SK-N-DZ (cell line): ENCODE data around the gene MAP2K6.
A peak's percentile ranks its signal among the peaks of the same experiment; 100 is the strongest.

ENCODE experiments used
- DNase-seq: peaks from one replicate; pipeline ENCODE4 v3.0.0-alpha.2; 2015; ENCODE audit warnings: low spot score

Gene MAP2K6

DNA sequence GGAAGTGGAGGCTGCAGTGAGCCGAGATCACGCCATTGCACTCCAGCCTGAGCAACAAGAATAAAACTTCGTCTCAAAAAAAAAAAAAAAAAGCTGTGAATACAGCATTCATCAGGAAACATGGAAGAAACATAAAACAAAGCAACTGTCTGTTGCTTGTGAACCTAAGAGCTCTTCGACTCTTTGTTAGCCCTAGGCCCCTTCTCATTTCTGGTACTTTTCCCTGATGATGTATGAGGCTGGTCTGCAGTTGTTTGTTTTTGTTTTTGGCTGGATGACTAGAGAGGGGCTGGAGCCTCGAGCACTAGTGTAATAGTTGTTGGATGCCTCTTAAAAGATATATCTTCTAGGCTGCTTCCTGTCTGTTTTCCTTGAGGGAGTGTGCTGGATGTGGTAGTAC is 113.5 kb downstream of the MAP2K6 start:
- DNase-seq = no peak

DNA sequence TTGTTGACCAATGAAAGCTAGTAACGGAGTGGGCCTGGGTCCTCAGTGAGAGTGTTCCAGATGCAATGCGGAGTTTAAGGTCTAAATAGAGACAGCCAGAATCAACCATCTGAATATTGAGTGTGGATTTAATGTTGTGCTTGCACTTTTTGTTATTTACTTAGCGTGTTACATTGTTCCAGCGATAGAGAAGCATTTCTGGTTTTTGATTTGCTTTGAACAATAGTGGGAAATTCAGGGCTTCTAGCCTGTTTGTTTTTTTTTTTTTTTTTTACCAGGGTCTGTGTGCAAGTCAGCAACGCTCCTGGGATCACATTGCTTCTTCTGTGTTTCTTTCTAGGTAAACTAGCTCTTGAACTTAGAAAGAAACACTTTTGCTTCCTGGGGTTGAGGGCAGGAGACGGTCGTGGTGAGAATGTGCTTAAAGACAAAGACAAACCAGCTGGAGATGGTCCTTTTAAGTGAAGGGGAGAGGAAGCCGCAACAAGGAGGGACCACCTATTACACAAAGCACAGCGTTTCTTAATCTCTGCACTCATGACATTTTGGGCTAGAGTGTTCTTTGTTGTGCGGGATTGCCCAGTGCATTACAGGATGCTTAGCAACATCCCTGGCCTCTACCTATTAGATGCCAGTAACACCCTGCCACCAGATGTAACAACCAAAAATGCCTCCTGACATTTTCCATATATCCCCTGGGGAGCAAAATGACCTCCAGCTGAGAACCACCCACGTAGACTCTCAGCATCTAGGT is 119.2 kb downstream of the MAP2K6 start:
- DNase-seq = no peak

DNA sequence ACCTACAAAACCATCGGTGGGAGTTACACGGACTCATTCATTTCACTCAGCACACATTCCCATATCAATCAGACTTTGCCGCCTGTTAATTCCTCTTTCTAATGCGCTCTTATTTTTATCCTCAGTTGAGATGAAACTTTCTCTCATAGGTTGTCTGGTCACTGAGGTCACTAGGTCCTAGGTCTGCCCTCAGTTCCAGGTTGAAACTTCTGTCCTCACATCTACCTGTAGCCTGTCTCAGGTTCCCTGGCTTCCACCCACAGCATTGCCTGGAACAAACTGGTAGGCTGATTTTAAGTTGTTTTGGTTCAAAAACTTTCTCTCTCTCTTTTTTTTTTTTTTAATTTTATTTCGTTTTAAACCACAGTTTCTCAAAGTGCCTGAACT is 119.7 kb downstream of the MAP2K6 start:
- no peak for DNase-seq

DNA sequence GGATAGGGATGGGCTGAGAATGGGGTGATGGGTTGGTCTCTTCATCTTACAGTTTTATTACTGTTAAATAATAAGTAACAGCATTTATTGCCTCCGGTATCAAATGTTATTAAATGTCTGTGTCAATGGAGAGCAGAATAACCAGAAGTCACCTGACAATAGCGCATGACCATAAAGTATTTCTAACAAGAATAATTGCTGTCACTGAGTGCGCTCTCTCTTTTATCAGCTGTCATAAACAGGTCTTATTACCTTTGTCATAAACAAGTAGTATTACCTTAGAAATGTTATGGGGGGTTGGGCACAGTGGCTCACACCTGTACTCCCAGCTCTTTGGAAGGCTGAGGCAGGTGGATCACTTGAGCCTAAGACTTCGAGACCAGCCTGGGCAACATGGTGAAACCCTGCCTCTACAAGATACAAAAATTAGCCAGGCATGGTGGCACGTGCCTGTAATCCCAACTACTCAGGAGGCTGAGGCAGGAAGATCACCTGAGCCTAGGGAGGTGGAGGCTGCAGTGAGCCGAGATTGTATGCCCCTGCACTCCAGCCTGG is 120.6 kb downstream of the MAP2K6 start:
- no peak for DNase-seq

DNA sequence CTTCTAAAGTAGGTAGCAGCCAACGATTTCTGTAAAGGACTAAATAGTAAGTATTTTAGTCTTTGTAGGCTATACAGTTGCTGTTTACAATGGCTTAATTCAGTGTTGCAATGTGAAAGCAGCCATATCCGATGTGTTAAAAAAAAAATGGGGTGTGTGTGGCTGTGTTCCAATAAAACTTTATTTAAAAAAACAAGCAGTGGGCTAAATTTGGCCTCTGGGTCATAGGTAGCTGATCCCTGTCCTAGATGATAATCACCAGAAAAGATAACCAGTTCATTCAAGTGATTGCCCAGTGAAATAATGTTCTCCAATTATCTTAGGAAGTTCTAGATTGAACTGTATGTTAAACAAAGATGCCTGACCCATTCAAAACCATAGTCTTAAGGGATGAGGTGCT is 124.3 kb downstream of the MAP2K6 start:
- no peak for DNase-seq

DNA sequence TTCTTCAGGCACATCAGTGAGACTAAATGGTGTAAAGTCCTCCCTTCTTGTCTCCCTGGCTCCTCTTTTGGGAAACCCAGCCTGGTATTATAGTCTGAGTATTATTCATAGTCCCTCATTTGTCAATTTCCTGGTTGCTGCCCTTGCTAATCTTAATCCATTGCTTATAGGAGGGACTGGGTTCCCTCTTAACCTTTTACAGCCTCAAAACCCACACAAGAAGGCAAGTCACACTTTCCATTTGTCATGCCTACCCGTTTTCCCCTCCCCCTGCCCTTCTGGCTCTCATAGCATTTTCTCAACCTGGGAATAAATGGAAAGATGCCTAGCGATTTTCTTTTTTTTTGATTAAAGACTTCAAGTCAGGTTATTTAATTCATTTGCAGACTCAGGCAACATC is 124.8 kb downstream of the MAP2K6 start:
- no peak for DNase-seq

DNA sequence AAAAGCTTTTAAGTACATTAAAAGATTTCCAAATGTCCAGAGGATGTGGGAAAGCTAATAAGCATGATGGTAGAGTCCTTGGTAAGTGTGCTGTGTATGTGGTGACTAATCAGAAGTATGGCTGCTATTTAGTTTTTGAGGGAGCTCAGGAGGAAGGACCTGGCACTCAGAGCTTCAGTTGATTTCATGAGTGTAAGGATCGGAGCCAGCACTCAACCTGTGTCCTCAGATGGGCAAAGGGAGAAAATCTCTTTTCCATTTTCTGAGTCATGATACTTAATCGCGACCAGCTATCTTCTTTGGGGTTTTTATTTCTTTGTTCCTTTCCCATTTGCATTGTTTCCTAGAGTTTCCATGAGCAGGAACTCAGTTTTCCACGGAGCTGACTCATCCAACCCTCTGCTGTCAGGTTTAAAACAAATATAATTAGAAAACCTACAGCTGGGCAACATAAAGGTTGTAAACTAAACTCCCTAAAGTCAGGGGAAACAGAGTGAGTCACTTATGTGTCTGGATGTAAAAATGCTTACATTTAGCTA is 125.4 kb downstream of the MAP2K6 start:
- no peak for DNase-seq

DNA sequence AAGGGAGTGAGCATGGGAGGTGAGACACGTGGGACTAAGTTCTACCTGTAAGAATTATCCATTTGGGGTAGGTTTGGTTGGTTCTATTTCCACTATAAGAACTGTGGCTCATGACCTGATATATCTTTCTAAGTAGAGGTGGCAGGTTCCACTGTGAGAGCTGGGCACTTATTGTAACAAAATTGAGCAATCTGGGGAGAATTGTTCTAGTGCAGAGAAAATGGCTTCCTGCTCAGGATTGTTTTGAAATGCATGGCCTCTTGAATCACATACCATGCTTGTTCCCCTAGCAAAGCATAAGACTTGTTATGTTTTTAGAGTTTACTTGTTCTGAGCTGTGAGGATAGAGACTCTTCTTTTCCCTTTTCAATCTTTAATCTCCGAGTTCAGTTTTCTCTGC is 125.9 kb downstream of the MAP2K6 start:
- no peak for DNase-seq

DNA sequence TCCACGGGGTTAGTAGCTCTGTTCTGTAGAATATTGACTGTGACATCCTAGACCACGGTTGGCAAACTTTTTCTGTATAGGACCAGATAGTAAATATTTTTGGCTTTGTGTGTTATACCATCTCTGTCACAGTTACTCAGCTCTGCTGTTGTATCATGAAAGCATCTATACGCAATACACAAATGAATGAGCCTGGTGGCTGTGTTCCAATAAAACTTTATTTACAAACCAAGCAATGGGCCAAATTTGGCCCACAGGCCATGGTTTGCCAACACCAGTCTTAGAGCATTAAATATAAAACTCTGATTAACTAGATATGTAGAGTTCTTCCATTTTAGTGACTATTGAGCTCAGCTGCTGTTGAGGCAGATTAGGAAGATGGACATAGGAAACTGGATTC is 132.7 kb downstream of the MAP2K6 start:
- DNase-seq = no peak

DNA sequence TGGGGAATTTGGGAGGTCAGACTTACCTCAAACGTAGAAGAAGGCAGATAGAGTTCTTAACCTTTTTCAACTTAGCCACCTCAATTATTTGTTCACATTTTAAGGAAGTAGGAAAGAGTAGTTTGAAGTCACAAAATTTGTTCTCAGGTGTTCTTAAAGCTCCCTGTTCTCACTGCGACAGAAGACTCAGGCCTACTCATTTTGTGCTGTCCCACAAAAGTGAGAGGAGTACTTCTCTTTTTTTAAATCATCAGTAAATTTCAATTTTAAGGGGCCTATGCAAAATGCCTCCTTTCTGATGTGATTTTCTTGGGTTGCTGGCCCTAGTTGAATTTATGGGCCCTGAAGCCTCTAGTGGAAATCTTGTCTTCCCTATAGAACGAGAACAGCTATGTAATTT is 133.4 kb downstream of the MAP2K6 start:
- DNase-seq = no peak

DNA sequence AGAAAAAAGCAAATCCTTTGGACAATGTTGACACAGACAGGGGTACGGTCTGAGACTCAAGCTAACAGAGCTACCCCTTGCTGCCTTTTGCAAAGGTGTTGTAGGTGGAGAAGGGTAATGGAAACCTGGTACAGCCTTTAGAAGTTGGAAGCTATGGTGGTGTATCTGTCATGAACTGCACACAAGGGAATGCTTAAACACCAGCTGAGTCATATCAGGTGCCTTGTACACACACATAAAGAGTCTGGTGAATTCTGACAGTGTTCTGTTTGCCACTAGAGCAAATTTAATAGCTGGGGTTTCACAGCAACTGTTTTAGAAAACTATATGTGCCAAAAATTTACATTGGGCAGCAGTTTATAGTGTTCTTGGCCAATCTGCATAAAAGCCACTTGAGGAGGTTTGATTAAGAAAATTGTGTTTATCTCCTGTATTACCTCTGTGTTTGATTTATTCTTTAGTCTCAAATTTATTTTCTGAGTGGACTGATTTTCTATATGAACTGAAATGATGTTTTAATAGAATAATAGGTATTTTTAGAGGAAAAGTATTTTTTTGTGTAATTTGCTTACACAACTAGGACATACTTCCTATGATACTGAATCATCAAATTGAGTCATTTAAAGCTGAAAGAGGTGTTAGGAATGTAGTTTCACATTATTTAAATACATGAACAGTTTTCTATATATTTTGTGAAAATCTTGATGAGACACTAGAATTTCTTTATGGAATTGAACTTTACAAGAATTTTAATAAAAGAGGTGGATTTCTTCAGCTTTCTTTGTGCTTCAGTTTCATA is 136.9 kb downstream of the MAP2K6 start:
- no peak for DNase-seq

DNA sequence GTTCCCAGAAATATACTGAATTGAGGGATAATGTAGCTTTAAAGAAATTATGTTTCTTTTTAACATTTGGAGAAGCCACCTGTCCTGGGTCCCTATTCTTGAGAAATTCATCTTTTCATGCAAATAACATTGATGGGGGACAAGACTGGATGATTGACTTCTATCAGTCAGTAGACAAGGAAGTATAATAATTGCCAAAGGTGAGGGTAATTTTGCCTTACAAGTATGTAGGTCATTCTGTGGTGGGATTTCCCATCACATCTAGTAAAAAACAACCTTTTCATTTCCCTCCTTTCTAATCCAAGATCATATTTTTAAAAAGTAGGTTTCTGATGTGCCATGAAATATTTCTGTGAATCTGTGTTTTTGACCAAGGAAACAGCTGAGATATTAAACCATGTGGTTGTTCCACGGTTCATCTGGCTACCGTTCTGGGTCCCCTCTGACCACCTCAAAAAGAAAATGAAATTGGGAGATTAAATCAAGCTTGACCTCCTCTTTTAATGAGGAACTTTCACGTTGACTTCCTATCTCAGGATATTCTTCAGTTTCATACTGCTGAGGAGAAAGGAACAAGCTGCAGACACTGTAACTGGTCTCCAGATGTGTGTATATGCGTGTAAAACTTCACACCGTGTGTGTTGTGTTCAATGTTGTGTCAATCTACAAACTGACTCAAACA is 138.6 kb downstream of the MAP2K6 start:
- DNase-seq = no peak

DNA sequence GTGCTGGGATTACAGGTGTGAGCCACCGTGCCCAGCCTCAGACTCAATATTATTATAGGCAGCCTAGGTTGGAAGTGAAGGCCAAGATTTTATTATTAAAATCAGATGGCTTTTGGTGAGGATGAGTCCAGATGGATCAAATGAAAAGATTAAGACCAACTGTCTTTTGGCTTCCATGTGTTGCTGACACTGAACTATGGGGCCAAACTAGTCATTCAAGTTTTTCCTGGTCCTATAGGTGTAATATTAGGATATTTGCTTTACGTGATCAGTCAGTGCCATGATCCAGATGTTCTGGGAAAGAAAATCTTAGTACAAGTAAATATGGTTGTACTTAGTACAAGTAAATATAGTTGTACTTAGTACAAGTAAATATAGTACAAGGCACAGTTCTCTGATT is 140.6 kb downstream of the MAP2K6 start:
- DNase-seq = no peak

DNA sequence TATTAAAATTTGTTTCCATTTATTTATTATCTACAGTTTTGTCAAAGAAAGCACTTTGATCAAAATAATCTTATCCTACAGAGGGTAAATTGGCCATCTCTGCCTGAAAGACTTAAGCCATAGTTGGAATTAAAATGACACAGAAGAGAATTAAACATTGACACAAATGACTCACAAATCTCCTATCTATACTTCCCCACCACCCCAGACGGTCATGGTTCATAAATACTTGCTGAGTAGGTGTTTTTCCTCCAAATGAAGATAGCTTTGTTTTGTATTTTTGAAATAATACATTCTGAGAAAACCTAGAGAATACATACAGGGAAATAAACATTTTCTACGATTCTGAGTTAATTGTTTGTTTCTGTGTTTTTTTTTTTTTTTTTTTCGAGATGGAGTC is 142.8 kb downstream of the MAP2K6 start:
- DNase-seq = no peak

DNA sequence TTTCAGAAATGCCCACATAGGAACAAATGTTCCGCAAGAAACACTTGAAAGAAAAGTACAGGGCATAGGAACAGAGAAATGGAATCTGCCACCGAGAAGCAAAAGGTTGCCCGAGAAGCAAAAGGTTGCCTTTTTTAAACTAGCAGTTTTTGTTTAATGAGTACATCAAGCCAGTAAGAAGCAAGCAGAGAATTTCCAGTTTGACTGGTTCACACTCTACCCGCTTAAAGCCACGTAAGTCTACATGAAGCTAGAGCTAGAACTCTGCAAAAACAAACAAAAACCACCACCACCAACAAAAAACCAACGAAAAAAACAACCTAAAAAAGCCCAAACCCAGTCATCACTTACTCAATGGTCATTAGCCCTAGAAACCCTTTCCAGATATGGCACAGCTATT is 144.3 kb downstream of the MAP2K6 start:
- DNase-seq = no peak

DNA sequence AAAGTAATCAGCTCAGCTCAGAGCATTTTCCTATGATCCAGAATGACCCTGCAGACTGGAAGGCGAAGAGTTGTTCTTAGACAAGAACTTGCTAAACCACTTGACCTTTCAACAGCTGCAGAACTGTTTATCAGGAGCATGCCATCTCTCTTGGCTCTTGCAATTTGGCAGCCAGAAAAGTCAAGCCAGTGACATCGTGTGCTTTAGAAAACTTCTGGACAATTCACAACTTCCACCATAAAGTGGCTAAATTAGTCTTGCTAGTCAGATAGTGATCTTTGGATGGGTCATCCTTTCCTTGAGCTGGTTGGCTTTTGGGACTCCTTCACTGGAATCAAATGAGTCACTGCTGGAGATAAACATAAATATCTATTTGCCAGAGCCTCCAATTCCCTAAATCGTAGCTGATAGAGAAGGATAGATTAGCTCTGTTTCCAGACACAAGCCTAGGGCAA is 146.5 kb downstream of the MAP2K6 start:
- DNase-seq = peak; percentile 21

DNA sequence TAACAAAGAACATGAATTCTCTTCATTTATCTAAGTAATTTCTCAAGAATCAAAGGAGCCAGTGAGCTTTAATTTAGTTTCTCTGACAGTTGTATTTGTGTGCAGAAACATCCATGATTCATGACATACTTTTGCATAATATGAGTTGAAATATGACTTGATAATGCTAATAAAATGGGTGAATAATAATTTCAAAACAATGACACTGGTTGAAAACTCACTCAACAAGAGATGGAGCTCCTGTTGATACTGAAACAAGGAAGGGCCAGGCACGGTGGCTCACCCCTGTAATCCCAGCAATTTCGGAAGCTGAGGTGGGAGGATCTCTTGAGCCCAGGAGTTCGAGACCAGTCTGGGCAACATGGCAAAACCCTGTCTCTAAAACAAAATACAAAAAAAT is 147.0 kb downstream of the MAP2K6 start:
- DNase-seq = no peak

DNA sequence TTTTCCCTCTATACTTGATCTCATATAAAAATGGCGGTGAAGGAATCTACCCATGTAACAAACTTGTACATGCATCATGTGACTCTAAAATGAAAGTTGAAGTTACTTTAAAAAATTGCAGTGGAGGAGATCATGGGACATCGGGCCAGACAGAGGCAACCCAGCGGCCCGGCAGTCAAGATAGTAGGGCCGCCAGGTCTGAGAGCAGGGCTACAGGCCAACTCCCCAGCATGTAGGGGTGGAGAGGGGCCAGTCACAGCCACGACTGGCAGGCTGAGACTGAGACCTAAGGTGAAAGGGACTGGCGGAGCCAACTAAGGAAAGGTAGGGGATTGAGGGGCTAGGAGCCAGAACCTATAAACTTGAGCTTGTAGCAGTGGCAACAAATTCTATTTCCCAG is 150.9 kb downstream of the MAP2K6 start:
- no peak for DNase-seq

DNA sequence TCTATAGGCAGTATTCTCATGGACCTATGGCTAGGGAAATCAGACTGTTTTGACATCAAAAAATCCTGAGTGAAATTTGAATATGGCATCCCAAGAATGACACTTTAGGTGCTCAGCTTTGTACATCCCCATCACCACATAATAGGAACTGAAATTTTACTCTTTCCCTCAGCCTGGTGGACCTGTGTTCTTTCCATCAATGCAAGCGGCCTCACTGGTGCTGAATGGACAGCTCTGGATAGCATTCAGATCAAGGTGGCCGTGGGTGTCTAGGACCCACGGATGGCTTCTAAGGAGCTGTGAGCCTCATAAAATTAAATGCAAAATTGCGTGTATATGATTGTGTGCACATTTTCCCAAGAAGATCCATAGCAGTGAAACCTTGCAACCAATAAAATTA is 152.6 kb downstream of the MAP2K6 start:
- no peak for DNase-seq

DNA sequence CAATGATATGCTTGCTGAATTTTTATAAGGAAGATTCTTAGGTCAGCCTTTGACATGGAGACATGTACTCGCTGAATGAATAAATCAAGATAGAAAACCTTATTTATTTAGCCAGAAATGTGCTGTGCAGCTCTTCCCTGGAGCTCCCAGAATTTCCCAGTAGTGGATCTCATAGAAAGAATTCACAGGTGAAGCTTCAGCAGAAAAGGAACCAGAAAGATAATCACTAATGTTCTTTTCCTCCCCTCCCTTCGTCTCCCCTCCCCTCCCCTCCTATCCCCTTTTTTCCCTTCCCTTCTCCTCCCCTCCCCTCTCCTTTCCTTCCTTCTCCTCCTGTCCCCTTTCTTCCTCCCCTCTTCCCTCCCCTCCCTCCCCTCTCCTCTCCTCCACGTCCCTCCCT is 158.2 kb downstream of the MAP2K6 start:
- no peak for DNase-seq

DNA sequence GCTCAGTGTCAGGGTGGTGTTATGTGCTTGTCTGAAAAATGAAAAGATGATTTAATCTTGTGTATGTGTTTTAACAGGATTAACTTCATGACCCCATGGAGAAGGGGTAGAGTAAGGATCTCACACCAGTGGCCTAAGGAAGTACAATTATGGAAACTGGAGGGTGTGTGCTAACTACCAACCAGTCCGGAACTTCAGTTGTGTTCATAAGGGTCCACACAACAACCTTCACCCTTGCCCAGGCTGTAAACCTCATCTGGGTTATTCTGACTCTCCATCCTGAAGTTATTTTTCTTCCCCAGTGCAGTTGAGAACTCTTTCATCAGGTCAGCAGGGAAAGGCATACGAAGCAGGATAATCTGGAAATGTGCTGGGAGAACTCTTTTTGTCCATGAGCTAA is 158.9 kb downstream of the MAP2K6 start:
- peak; percentile 70 for DNase-seq
